Transverse colon (tissue), 4 donors: ENCODE results near the gene GRIA4.

Source experiments
- CTCF ChIP-seq, 5 experiments: fragments of 200-600 bp in 3 of 5; fragments of 450-650 bp in 2 of 5; sonication (generic) in 3 of 5; IDR thresholded peaks; 1 replicate in 2 of 5; 2 replicates in 3 of 5; pipeline ENCODE4 v1.5.1; 2016 to 2017; ENCODE audit warnings: antibody characterized with exemption in 5 of 5, inconsistent platforms in 3 of 5, mild to moderate bottlenecking in 2 of 5, moderate library complexity in 1 of 5
- EP300 ChIP-seq: sonication (generic); formaldehyde crosslinking; IDR thresholded peaks from one replicate; pipeline ENCODE4 v1.6.1; 2017; ENCODE audit warnings: antibody characterized with exemption, low read depth
- POLR2AphosphoS5 ChIP-seq, 3 donors: sonication (generic); formaldehyde crosslinking; IDR thresholded peaks; one replicate each; pipeline ENCODE4 v1.6.1; 2016; ENCODE audit warnings: antibody characterized with exemption in 3 of 3

GRCh38 chr11:105718641-105719040, 108.8 kb downstream of the GRIA4 start:
- no peak for TF ChIP-seq CTCF (IDR thresholded peaks at IDR 0.05)
- no peak for TF ChIP-seq POLR2AphosphoS5 (IDR thresholded peaks at IDR 0.05)
- no peak for TF ChIP-seq EP300
